Iris pigment epithelial cell (primary cell): Measurements from ENCODE around the gene EBLN1.

ENCODE experiments used
- DNase-seq: peaks from one replicate; pipeline ENCODE4 v3.0.0-alpha.2; 2011; ENCODE audit warnings: low read depth

EBLN1 gene

GRCh38 chr10:22217842-22218241, at the start of gene EBLN1:
Gene EBLN1, minus strand, starts transcription at chr10:22218015. Its CDS starts 8,032 bp downstream, at chr10:22209983.
- DNase-seq = no peak

GRCh38 chr10:22265839-22266537, 48.2 kb upstream of the EBLN1 start:
- no peak for DNase-seq

- no peak for DNase-seq
Observed at GRCh38 chr10:22263106-22263505, 45.3 kb upstream of the EBLN1 start.

- no peak for DNase-seq
Observed at GRCh38 chr10:22259280-22259679, 41.5 kb upstream of the EBLN1 start.

- no peak for DNase-seq
Observed at GRCh38 chr10:22258471-22258870, 40.7 kb upstream of the EBLN1 start.

GRCh38 chr10:22253580-22253882, 35.7 kb upstream of the EBLN1 start:
- no peak for DNase-seq

- peak; percentile 19 for DNase-seq
Observed at GRCh38 chr10:22252801-22253579, 35.2 kb upstream of the EBLN1 start.

- peak; percentile 33 for DNase-seq
Observed at GRCh38 chr10:22252224-22252800, 34.5 kb upstream of the EBLN1 start.

- DNase-seq = peak; percentile 55
Observed at GRCh38 chr10:22251751-22252223, 34.0 kb upstream of the EBLN1 start.

GRCh38 chr10:22250897-22251660, 33.3 kb upstream of the EBLN1 start:
- peak; percentile 21 for DNase-seq

GRCh38 chr10:22247636-22248035, 29.8 kb upstream of the EBLN1 start:
- no peak for DNase-seq

GRCh38 chr10:22246680-22247391, 29.0 kb upstream of the EBLN1 start:
- peak; percentile 90 for DNase-seq

GRCh38 chr10:22245567-22245966, 27.8 kb upstream of the EBLN1 start:
- peak; percentile 19 for DNase-seq

GRCh38 chr10:22244855-22245254, 27.0 kb upstream of the EBLN1 start:
- no peak for DNase-seq

- no peak for DNase-seq
Observed at GRCh38 chr10:22244001-22244400, 26.2 kb upstream of the EBLN1 start.

- no peak for DNase-seq
Observed at GRCh38 chr10:22243321-22243720, 25.5 kb upstream of the EBLN1 start.

GRCh38 chr10:22231260-22231659, 13.4 kb upstream of the EBLN1 start:
- DNase-seq = no peak

GRCh38 chr10:22230158-22230833, 12.5 kb upstream of the EBLN1 start:
- peak; percentile 70 for DNase-seq

GRCh38 chr10:22229802-22230157, 12.0 kb upstream of the EBLN1 start:
- DNase-seq = no peak

GRCh38 chr10:22228943-22229801, 11.4 kb upstream of the EBLN1 start:
- DNase-seq = peak; percentile 91
